Activated CD4-positive, alpha-beta T cell treated with anti-CD3 and anti-CD28 coated beads for 4 hours (primary cell): ENCODE results near the gene ZSCAN5A.
"Not testable (repeated sequence)": the region's sequence is repeated elsewhere in the genome, so short reads cannot be mapped to it uniquely, and the experiment has no call there.

ENCODE experiments used
- DNase-seq, 2 donors: peaks; one replicate each; pipeline ENCODE4 v3.0.0-alpha.2; 2020

Gene ZSCAN5A, protein sequence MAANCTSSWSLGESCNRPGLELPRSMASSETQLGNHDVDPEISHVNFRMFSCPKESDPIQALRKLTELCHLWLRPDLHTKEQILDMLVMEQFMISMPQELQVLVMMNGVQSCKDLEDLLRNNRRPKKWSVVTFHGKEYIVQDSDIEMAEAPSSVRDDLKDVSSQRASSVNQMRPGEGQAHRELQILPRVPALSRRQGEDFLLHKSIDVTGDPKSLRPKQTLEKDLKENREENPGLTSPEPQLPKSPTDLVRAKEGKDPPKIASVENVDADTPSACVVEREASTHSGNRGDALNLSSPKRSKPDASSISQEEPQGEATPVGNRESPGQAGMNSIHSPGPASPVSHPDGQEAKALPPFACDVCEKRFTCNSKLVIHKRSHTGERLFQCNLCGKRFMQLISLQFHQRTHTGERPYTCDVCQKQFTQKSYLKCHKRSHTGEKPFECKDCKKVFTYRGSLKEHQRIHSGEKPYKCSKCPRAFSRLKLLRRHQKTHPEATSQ

GRCh38 chr19:56314381-56315076 lies at the start of gene ZSCAN5A:
Gene ZSCAN5A (minus strand): TSS chr19:56314839. CDS start chr19:56225046, 89,793 bp downstream.
- DNase-seq, result peak; percentile 99

GRCh38 chr19:56360841-56361240 lies 46.2 kb upstream of the ZSCAN5A start:
- no peak for DNase-seq

DNA sequence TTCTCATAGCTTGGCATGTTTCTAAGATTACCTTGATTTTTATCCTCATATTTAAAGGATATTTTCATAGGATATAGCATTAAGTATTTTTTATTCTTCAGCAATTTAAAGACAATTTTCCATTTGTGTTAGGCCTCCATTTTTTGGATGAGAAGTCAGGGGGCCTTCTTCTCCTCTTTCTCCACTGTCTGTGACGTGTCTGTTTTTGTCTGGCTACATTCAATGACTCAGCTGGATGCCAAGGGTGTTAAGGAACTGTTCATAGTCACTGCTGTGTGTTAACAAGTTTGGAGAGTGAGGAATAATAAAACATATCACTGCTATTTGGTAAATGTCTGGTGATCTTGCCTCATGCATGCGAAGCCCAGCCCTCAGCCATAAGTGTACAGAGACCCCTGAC lies 42.3 kb upstream of the ZSCAN5A start:
- no peak for DNase-seq

DNA sequence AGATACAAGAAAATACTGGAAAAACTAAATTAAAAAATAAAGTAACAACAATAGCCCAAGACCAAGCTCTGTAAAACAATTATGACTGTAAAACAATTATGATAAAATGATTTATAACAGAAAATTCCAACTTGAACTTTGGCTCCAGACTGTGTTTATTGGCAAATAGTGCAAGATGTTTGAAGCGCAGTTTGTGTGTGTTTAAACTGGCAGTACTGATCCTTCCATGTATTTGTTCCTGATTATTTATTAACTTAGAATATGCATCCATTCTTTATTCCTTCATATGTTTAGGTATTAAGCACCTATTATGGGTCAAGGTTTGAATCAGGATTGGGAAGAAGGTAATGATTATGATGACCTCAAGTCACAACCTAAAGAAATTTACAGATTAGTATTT lies 40.9 kb upstream of the ZSCAN5A start:
- no peak for DNase-seq

DNA sequence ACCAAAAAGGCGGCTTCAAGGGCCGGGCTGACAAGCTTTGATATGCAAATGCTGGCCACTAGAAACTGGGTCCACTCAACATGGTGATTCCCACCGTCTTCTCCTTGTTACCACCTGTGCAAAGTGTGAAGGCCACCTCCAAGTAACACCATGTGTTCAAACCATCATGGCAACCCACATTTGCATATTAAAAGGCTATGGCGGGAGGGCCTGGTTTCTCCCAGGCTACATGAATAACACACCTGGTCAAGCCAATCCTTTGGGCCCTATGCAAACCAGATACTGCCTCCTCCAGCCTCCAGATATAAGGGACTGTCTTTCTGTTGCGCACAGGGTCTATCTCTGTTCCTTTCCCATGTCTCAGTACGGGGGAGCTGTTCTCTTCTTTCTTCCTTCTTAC lies 36.6 kb upstream of the ZSCAN5A start:
- no peak for DNase-seq

GRCh38 chr19:56350416-56351045 lies 35.9 kb upstream of the ZSCAN5A start:
- peak; percentile 12 to 65 for DNase-seq

DNA sequence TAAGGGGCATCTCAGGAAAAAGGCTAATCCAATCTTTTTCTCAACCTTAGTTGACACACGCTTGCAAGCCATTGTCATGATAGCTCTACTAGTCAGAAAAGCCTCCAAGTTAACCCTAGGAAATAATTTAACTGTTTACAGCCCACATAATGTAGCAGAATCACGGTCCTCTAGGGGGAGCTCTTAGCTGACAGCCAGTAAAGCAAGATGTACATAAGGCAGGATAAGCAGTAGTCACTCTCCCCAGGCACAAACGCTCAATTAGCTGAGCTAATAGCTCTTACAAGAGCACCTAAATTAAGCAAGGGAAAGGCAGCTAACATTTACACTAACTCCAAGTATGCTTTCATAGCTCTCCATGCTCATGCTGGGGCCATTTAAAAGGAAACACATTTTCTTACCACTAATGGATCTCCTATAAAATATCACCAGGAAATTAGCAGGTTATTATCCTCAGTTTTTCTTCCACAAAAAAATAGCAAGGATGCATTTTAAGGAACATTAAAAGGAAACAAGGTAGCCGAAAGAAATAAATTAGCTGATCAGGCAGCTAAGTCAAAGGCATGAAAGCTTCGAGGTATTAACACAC lies 33.7 kb upstream of the ZSCAN5A start:
- no peak for DNase-seq

DNA sequence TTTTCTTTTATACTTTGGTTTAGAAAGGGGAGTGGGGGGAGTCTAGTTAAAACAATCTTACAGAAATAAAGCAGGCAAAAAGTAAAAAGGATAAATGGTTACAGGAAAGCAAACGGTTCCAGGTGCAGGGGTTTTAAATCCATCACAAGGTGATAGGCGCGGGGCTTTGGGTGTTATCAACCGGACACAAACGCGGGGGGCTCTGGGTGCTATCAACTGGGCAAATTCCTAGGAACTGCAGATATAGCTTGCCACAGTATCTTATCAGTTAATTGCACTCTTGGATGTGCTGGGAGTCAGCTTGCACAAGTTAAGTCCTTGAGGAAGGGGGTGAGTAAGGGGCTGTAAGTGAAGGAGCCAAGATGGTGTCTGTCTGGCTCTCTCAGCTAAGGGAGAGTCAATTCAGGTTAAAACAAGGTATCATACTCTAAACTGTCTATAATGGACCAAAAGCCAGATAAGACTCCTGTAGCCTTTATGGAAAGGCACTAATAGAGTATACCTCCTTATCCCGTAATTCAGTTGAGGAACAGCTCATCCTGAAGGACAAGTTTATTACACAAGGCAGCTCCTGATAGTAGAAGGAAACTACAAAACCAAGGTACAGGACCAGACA lies 32.6 kb upstream of the ZSCAN5A start:
- DNase-seq, result no peak

DNA sequence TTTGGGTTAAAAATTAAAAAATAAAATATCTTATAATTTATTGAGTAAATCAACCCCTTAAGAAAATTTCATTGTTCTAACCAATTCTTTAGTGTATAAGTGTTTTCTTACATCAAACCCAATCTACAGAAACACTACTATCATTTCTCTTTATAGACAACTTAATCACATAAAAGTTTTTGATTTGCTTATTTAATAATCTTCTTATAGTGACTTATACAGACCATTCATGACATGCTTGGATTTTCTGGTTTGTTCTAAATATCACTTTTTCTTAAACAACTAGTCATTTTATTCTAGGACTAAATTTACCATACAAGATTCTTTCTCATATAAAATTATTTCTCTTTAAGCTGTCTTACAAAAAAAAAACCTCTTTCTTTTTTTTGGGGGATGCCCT lies 27.3 kb upstream of the ZSCAN5A start:
- no peak for DNase-seq

DNA sequence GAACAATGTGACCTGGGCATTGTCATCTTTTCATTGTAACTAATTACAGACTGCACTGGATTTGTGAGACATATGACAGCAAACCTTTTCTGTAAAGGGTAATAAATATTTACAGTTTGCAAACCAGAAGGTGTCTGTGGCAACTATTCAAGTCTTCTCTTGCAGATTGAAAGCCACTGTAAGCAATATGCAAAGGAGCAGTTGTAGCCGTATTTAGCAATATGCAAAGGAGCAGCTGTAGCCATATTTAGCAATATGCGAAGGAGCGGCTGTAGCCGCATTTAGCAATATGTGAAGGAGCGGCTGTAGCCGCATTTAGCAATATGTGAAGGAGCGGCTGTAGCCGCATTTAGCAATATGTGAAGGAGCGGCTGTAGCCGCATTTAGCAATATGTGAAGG lies 24.4 kb upstream of the ZSCAN5A start:
- not testable (repeated sequence) for DNase-seq

DNA sequence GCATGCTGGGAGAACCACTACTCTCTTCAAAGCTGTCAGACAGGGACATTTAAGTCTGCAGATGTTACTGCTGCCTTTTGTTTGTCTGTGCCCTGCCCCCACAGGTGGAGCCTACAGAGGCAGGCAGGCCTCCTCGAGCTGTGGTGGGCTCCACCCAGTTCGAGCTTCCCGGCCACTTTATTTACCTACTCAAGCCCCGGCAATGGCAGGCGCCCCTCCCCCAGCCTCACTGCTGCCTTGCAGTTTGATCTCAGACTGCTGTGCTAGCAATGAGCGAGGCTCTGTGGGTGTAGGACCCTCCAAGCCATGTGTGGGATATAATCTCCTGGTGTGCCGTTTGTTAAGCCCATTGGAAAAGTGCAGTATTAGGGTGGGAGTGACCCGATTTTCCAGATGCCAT lies 22.4 kb upstream of the ZSCAN5A start:
- DNase-seq, result not testable (repeated sequence)

DNA sequence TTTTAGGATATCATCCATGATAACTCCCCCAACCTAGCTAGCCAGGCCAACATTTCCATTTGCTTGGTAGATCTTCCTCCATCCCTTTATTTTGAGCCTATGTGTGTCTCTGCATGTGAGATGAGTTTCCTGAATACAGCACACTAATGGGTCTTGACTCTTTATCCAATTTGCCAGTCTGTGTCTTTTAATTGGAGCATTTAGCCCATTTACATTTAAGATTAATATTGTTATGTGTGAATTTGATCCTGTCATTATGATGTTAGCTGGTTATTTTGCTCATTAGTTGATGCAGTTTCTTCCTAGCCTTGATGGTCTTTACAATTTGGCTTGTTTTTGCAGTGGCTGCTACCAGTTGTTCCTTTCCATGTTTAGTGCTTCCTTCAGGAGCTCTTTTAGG lies 20.7 kb upstream of the ZSCAN5A start:
- not testable (repeated sequence) for DNase-seq

DNA sequence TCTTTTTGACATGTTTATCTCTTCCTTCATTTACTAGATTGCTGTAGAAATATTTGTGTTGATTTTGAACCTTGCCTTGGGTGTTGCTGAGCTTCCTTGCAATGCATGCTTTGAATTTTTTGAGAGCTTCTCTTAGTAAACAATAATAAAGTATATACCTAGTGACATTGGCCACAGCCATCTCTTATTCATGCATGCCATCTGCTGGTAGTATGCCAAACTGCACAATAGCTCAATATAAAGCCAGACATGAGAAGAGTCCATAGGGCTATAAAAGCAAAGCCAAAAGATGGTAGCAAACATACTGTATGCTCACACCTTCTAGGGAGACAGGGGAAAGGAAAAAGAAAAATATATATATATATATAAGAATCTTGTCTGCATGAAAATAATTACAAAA lies 18.9 kb upstream of the ZSCAN5A start:
- DNase-seq, result peak in 1 of 2 donors; percentile 48

- no peak for DNase-seq
Measured at GRCh38 chr19:56332695-56333094, 18.1 kb upstream of the ZSCAN5A start.

DNA sequence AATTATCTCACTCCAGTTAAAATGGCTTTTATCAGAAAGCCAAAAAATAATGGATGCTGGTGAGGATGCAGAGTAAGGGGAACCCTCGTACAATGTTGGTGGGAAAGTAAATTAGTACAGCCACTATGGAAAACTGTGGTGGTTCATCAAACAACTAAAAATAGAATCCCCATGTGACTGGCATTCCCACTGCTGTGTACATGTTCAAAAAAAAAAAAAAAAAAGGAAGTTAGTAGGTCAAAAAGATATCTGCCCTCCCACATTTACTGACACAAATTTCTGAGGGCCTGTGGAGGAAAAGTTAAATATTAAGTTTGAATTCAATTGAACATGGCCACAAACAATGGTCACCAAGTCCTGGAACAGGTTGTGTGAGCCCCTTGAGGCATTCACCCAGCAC lies 9.8 kb upstream of the ZSCAN5A start:
- no peak for DNase-seq

DNA sequence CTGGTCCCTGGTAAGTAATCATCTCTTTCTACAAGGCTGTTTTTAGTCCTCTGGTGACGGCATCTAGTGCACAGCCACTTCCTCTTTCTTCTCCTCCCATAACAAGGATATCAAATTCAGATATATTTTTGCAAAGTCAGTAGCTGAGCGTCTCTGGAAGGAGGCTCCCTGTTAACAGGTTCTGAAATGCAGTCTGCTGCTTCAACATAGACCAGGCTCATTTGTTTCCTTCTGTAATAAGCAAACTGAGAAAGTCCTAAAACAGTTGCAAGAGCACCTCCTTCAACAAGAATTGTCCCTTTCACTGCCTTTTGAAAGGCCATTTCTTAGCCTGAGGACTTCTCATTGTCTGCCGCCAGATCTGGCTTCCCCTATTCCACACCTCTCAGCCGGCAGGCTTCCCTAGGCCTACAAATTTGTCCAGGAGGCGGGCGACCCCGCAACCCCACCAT lies 7.4 kb upstream of the ZSCAN5A start:
- no peak for DNase-seq

GRCh38 chr19:56321254-56321988 lies 6.8 kb upstream of the ZSCAN5A start:
- no peak for DNase-seq

- no peak for DNase-seq
Measured at GRCh38 chr19:56319991-56320390, 5.4 kb upstream of the ZSCAN5A start.

DNA sequence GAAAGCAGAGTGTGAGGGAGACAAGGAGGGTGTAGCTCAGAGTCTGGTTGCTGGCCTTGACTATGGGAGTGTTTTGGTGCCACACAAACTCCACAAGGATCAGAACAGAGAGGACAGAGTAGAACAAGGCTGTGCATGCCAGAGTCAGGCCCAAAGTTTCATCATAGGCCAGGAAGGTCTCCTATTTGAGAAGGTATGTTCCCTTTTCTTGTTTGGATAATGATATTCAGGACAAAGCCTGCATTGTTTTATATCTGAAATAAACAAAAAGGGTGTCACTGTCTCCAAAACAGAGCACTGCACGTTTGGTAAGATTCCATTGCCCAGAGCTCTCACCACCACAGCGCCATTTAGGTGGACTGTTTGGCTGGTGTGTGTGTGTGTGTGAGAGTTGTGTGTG lies 3.1 kb upstream of the ZSCAN5A start:
- no peak for DNase-seq

DNA sequence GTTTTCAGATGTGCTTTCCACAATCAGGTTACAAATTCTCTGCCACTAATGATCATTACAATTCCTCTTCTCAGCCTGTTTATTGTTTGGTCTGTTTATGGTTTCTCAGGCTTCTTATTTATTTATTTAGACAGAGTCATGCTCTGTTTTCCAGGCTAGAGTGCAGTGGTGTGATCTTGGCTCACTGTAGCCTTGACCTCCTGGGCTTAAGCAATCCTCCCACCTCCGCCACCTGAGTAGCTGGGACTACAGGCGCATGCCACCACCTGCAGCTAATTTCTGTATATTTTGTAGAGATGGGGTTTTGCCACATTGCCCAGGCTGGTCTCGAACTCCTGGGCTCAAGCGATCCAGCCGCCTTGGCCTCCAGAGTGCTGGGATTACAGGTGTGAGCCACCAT lies 2.1 kb upstream of the ZSCAN5A start:
- DNase-seq, result no peak

DNA sequence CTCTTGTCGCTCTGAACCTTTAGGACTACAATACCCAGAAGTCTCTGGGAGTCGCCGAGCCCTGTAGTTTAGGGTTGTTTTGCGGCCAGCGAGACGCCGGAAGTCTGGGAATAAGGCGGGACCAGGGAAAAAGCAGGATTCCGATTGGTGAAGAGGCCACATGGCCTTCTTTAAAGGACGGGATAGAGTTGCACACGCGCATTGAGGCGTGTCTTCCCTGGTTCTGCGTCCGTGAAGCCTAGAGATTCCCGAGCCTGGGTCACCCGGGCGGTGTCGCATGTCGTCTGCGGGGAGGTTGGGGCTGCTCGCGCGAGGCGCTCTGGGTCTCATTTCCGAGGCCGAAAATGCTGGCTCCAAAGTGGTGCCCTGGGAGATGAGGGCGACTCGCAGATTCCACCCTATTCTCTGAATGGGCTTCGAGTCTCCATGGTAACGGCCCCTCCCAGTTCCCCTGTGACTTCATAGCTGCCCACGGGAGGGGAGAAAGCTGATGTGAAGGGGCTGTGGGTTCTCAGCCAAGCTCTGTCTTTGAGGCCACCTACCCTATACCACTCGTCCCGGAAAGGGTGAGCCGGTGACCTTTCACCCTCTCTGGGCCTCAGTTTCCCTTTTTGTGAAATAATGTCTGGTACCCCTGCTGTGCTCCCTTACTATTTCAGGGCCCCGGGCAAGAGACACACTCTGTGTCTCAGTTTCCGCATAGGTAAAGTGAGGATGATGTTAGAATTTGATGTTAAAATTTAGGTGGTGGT lies 614 bp upstream of the ZSCAN5A start:
- peak; percentile 88 to 92 for DNase-seq
